ENCODE data around the gene TNFRSF4.

Gene TNFRSF4

DNA sequence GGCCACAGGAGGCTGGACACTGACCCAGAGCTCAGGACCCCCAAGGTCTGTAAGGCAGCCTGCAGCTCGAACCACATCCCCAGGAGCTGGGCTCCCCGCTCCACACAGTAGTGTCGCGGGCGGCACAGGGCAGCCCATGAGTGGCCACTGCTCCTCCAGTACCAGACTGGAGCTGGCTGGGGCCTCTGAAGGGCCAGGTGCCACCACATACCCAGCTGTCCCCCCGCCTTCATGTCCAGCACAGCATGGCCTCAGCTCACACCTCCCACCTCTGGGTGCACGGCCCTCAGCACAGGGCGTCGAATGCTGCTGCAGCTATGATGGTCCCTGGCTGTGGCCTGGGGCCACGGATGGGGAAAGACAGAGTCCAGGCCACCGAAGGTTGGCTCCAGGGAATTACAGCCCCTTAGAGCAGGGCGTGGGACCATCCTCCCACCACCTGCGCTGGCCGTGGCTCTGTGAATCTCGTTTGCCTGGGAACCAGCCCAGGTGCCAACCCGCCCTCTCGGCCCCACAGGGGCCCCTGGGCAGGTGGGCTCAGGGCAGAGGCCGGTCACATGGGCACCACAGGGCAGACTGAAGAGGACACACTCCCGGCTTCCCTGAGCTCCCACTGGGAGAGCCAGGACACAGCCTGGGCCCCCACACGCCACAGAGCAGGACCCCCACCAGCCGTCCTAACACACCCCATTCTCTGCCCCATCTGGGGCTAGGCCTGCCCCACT lies 2.1 kb upstream of the TNFRSF4 start:
- TF ChIP-seq, protein P1, sequence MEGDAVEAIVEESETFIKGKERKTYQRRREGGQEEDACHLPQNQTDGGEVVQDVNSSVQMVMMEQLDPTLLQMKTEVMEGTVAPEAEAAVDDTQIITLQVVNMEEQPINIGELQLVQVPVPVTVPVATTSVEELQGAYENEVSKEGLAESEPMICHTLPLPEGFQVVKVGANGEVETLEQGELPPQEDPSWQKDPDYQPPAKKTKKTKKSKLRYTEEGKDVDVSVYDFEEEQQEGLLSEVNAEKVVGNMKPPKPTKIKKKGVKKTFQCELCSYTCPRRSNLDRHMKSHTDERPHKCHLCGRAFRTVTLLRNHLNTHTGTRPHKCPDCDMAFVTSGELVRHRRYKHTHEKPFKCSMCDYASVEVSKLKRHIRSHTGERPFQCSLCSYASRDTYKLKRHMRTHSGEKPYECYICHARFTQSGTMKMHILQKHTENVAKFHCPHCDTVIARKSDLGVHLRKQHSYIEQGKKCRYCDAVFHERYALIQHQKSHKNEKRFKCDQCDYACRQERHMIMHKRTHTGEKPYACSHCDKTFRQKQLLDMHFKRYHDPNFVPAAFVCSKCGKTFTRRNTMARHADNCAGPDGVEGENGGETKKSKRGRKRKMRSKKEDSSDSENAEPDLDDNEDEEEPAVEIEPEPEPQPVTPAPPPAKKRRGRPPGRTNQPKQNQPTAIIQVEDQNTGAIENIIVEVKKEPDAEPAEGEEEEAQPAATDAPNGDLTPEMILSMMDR (conservative IDR thresholded peaks at IDR 0.05; ENCODE audit: low read depth, low read length): no peak
- no peak overlapping the region for H3K4me3 ChIP-seq (ENCODE audit: low read length)
- no peak for DNase-seq (ENCODE audit: low read depth)

DNA sequence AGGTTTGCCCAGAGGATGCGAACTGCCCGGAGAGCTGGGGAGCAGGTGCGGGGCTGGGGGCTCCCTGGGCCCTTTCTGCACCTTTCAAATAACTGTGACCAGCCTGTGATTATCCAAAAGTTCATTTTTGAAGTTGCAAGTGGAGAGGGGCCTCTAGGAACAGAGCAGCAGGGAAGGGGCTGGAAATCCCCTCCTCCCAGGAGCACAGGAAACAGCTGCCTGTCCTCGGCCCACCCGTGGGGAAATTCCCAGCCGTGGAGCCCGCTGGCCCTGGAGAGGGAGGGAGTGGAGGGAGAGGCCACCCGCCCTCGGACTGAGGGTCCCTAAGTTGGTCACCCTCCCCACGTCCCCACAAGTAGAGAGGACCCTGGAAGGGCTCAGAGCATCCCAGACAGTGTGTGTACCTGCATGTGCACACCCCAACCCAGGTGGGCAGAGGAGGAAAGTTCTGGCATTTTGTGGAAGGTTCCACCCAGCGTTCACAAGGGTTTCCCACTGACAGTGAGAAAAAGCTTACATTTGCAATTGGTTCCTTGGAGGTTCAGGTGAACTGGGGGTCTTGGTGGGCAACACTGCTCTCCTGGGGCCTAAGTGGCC lies 1.2 kb upstream of the TNFRSF4 start:
- TF ChIP-seq, protein P1 (conservative IDR thresholded peaks at IDR 0.05; ENCODE audit: low read depth, low read length): no peak
- DNase-seq (ENCODE audit: low read depth): no peak
- no peak overlapping the region for H3K4me3 ChIP-seq (ENCODE audit: low read length)

DNA sequence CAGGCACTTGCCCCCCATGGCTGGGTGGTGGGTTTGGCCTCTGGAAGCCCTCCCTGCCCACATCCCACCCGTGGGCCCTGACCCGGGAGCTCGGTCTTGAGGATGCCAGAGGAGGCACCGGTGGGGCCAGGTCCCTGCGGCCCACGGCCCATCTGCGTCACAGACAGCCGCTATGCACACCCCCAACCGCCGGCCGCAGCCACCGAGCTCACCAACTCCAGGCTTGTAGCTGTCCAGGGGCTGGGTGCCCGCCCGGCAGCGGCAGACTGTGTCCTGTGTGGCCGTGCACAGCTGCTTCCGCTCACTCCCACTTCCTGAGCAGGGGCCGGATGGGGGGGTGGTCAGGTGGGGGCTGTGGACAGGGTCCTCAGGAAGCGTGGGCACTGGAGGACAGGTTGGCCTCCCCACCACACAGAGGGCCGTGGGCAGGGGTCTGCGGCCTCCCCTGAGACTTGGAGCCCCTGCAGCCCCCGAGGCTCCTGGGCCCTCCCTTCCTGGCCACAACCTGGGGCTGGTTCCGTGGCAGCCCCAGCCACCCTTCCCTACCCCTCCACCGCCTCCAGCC lies 1.1 kb downstream of the TNFRSF4 start:
- DNase-seq (ENCODE audit: low read depth): no peak
- H3K4me3 ChIP-seq (ENCODE audit: low read length): no peak overlapping the region
- TF ChIP-seq, protein P1 (conservative IDR thresholded peaks at IDR 0.05; ENCODE audit: low read depth, low read length): no peak

DNA sequence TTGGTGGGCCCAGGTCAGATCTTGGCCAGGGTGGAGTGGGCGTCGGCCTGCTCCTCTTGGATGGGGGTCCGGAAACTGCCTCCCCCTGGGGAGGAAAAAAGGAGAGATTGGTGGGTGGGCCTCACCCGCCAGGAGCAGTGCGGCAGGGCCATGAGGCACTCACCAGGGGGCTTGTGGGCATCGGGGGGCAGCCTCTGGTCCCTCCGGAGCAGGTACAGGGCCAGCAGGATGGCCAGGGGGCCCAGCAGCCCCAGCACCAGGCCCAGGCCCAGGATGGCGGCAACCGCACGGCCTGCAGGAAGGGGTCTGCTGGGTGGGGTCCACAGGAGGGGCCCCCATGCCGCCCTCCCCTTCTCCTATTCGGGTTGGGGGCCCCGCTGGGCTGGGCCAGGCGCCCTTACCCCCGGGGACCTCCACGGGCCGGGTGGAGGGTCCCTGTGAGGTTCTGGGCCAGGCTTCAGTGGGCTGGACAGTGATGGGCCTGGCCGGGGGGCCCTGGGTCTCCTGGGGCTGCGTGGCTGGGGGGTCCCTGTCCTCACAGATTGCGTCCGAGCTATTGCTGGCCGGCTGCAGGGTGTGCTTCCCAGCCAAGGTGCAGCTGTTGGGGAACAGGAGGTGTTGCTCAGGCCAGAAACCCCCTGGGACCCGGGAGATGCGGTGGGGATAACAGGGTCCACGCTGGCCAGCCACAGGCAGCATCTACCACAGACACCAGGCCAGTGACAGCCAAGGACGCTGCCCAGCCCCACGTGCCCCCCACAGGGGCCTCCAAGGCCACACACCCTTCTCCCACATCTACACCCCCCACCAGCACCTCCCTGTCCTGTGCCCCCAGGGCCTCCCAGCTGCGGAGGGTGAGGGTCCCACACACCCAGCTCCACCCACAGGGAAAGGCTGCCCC lies 2.2 kb downstream of the TNFRSF4 start:
- no peak overlapping the region for H3K4me3 ChIP-seq (ENCODE audit: low read length)
- DNase-seq (ENCODE audit: low read depth): no peak
- TF ChIP-seq, protein P1 (conservative IDR thresholded peaks at IDR 0.05; ENCODE audit: low read depth, low read length): no peak

DNA sequence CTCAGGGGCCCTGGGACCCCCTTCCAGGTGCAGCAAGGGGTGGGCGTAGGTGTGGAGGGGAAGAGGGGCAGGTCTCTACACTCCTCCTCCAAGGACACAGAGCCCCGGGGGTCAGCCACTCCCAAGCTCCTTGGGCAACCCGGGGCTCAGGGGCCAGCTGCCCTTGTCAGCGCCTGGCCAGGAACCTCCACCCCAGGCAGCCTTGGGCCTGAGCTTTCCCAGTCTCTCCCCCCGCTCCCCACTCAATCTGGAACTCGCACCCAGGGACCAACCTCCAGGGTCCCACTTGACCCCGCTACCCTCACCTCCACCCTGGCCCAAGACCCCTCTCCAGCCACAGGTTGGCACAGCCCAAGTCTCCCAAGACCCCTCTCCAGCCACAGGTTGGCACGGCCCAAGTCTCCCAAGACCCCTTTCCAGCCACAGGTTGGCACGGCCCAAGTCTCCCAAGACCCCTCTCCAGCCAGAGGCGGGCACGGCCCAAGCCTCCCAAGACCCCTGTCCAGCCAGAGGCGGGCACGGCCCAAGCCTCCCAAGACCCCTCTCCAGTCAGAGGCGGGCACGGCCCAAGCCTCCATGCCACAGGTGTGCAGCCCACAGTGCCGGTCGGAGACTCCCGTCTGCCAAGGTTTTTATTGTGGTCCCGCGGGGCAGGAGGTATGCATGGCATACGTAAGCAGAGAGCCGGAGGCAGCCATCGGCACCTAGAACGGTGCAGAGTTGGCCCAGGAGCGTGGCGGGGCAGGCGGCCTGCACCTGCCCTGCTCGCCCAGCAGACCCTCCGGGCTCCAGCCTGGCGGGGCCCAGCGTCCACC lies 3.0 kb downstream of the TNFRSF4 start:
- TF ChIP-seq, protein P1 (conservative IDR thresholded peaks at IDR 0.05; ENCODE audit: low read depth, low read length): no peak
- no peak for DNase-seq (ENCODE audit: low read depth)
- H3K4me3 ChIP-seq (ENCODE audit: low read length): no peak overlapping the region

DNA sequence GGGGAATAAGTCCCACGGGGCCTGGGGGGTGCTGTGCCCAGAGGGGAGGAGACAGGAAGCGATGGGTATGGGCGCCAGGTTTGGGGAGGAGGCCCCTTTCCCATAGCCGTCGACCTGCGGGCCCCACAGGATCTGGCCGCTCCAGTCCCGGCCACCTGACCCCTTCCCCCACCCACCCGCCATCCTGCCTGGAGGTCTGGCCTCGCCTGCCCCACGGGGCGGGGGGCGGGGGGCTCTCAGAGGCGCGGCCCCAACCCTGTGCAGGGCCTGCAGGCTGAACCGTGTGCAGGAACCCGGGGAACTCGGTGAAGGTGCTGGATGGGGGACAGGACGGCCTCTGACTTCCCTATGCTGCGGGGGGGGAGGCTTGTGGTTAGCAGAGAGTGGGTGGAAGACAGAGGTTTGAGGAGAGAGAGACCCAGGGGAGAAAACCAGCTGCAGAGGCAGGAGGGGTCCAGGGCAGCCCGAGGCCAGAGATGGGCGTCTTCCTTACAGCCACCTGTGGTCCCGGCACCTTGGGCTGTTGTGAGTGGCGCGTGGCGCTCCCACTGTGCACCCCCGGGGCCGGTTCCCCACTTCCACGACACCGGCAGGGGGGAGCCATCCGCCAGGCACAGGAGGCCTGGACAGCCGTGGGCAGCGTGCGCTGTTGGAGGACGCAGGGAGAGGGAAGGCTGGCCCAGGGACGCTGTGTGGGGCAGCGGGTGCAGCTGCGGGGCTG lies 5.1 kb downstream of the TNFRSF4 start:
- TF ChIP-seq, protein P1 (conservative IDR thresholded peaks at IDR 0.05; ENCODE audit: low read depth, low read length): no peak
- H3K4me3 ChIP-seq (ENCODE audit: low read length): no peak overlapping the region
- DNase-seq (ENCODE audit: low read depth): no peak

All from retinal pigment epithelial cell (primary cell).